Central memory CD8-positive, alpha-beta T cell (primary cell): ENCODE data around the gene DEUP1.
"Not testable (repeated sequence)": the region's sequence is repeated elsewhere in the genome, so short reads cannot be mapped to it uniquely, and the experiment has no call there.

Experiments used
- ATAC-seq: fragments of 150-1000 bp; cut with Tn5 transposase; replicated peaks from 2 replicates; pipeline ENCODE4 v1.10.0; 2022; ENCODE audit warnings: mild to moderate bottlenecking, moderate FRiP score, moderate number of reproducible peaks; ENCODE audit not compliant: poor library complexity, severe bottlenecking; ENCODE audit errors: extremely low read depth
- DNase-seq, 2 donors: peaks; one replicate each; pipeline ENCODE4 v3.0.0; 2021; ENCODE audit warnings: low spot score in 2 of 2
- H3K27ac Mint-ChIP-seq: one replicate; pipeline ENCODE4 v1.8.0; 2022; ENCODE audit warnings: low read depth, mild to moderate bottlenecking, moderate library complexity, mixed read lengths
- H3K27me3 Mint-ChIP-seq: one replicate; pipeline ENCODE4 v1.8.0; 2022; ENCODE audit warnings: mixed read lengths
- H3K36me3 Mint-ChIP-seq: one replicate; pipeline ENCODE4 v1.8.0; 2022; ENCODE audit warnings: mild to moderate bottlenecking, moderate library complexity, mixed read lengths; ENCODE audit not compliant: insufficient read depth
- H3K4me1 Mint-ChIP-seq: one replicate; pipeline ENCODE4 v1.8.0; 2022; ENCODE audit warnings: mixed read lengths
- H3K4me3 Mint-ChIP-seq: one replicate; pipeline ENCODE4 v1.8.0; 2022; ENCODE audit warnings: mild to moderate bottlenecking, moderate library complexity, mixed read lengths
- H3K9me3 Mint-ChIP-seq: one replicate; pipeline ENCODE4 v1.8.0; 2022; ENCODE audit warnings: mixed read lengths

The DEUP1 gene

DNA sequence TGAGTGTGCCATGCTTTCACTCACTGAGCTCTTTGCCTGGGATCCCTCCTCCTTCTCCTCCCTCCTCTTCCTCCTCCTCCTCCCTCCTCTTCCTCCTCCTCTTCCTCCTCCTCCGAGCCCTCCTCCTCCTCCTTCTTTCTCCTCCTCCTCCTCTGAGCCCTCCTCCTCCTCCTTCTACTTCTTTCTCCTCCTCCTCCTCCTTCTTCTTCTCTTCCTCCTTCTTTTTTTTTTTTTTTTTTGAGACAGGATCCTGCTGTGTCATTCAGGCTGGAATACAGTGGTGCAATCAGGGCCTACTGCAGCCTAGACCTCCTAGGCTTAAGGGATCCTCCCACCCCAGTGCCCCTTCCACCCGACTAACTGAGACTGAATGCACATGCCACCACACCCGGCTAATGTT is 62.3 kb downstream of the DEUP1 start:
- H3K4me1 Mint-ChIP-seq: no peaks in the 10 kb centered on the region
- no peaks in the 10 kb centered on the region for H3K27me3 Mint-ChIP-seq
- H3K36me3 Mint-ChIP-seq: peaks cover 1% of the 10 kb centered on the region
- H3K4me3 Mint-ChIP-seq: no peak overlapping the region
- H3K27ac Mint-ChIP-seq: no peak overlapping the region
- no peaks in the 10 kb centered on the region for H3K9me3 Mint-ChIP-seq
- ATAC-seq: no peak
- no peak for DNase-seq

DNA sequence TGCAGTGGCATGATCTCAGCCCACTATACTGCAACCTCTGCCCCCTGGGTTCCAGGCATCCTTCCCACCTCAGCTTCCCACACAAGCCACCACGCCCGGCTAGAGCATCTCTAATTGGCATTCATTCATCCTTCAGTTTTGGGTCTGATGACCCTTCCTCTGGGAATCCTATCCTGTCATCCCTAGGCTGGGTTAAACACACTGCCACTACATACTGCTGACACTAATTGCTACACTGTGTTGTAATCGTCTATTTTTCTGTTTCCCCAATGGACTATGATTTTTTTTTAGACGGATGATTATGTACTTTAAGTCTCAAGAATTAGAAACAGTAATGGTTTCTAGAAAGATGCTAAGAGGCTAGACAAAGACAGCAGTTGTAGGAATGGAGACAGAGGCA is 62.8 kb downstream of the DEUP1 start:
- no peak overlapping the region for H3K27ac Mint-ChIP-seq
- DNase-seq: no peak
- no peaks in the 10 kb centered on the region for H3K27me3 Mint-ChIP-seq
- no peak for ATAC-seq
- no peaks in the 10 kb centered on the region for H3K4me1 Mint-ChIP-seq
- no peaks in the 10 kb centered on the region for H3K9me3 Mint-ChIP-seq
- H3K4me3 Mint-ChIP-seq: no peak overlapping the region
- H3K36me3 Mint-ChIP-seq: peaks cover 1% of the 10 kb centered on the region

DNA sequence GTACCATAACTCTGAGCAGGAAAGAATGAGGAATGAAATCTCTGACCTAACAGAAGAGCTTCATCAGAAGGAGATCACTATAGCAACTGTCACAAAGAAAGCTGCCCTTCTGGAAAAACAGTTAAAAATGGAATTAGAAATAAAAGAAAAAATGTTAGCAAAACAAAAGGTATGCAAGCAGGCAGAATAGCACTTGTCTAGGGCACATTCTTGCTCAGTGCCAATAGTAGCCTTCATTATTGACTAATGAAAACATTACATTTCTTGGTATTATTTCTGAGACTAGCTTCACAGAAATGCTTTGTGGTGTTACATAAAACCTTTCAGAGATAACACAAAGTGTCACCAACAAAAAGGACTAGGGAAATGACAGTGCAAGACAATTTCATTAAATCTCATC is 63.9 kb downstream of the DEUP1 start:
- Mint-ChIP-seq H3K36me3 (peaks cover 1% of the 10 kb centered on the region), H3K27me3 (no peaks in the 10 kb centered on the region), H3K4me3 (no peak overlapping the region), H3K9me3 (no peaks in the 10 kb centered on the region), H3K27ac (no peak overlapping the region), H3K4me1 (no peaks in the 10 kb centered on the region)
- ATAC-seq (no peak), DNase-seq (no peak)

DNA sequence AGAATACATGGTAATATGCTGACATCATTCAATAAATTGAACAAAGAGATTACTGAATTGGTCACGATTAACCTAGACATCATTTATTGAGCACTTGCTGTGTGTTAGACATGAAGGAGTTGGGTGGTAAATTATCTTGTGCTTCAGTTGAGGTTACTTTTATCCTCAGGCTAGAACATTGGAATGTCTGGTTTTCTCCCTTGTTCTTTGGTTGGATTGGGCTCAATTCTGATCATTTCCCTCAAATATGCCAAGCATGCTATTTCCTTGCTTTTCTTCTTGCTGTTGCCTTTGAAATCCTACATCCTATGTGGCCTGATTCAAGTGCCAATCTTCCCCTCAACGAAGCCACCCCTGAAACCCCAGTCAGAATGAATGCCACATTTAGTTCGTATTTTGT is 65.8 kb downstream of the DEUP1 start:
- H3K36me3 Mint-ChIP-seq: peaks cover 1% of the 10 kb centered on the region
- no peak for DNase-seq
- no peak overlapping the region for H3K4me3 Mint-ChIP-seq
- H3K27ac Mint-ChIP-seq: no peak overlapping the region
- no peaks in the 10 kb centered on the region for H3K9me3 Mint-ChIP-seq
- H3K4me1 Mint-ChIP-seq: no peaks in the 10 kb centered on the region
- no peak for ATAC-seq
- H3K27me3 Mint-ChIP-seq: no peaks in the 10 kb centered on the region

DNA sequence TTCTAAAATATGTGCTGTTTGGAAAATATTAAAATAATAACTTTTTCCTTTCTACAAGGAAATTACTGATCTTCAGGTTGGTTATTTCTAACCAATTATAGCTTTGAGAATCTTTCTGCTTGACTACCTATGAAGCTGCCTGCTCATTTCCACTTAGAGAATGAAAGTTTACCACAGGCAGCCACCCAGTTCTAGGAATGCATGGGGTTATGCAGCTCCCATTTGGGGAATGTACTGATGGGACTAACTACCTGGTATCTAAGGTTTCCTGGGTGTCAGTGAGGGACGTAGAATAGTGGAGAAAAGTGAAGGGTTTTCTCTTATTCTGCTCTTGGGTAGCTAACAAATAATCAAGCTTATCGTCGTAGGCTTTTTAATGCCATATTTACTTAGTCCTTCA is 73.4 kb downstream of the DEUP1 start:
- H3K4me1 Mint-ChIP-seq: no peaks in the 10 kb centered on the region
- no peak overlapping the region for H3K27ac Mint-ChIP-seq
- H3K9me3 Mint-ChIP-seq: no peaks in the 10 kb centered on the region
- DNase-seq: no peak
- no peak overlapping the region for H3K4me3 Mint-ChIP-seq
- H3K36me3 Mint-ChIP-seq: peaks cover 2% of the 10 kb centered on the region
- ATAC-seq: no peak
- H3K27me3 Mint-ChIP-seq: no peaks in the 10 kb centered on the region

DNA sequence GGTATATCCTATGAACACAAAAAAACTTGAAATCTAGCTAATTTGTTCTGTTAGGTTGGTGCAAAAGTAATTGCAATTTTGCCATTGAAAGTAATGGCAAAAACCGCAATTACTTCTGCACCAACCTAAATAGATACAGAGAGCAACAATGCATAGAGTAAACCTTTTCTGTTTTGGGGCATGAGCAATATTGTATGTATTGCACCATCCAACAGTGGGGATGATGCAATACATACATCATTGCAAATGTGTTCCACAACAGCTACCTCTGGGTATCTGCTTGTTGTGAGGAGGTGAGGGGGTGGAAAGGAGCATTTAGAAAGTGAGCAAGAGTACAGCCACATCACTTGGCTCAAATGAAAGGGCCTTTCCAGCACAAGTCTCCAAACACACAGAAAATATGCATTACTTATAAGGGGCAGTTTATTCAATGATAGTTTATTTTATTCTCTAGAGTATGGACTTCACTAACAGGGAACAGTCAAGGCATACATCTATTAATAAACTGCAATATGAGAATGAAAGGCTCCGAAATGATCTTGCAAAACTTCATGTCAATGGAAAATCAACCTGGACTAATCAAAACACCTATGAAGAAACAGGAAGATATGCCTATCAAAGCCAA is 77.3 kb downstream of the DEUP1 start:
- H3K9me3 Mint-ChIP-seq: no peaks in the 10 kb centered on the region
- H3K36me3 Mint-ChIP-seq: no peaks in the 10 kb centered on the region
- ATAC-seq: no peak
- no peak overlapping the region for H3K4me3 Mint-ChIP-seq
- no peaks in the 10 kb centered on the region for H3K27me3 Mint-ChIP-seq
- no peak overlapping the region for H3K27ac Mint-ChIP-seq
- DNase-seq: no peak
- H3K4me1 Mint-ChIP-seq: no peaks in the 10 kb centered on the region

DNA sequence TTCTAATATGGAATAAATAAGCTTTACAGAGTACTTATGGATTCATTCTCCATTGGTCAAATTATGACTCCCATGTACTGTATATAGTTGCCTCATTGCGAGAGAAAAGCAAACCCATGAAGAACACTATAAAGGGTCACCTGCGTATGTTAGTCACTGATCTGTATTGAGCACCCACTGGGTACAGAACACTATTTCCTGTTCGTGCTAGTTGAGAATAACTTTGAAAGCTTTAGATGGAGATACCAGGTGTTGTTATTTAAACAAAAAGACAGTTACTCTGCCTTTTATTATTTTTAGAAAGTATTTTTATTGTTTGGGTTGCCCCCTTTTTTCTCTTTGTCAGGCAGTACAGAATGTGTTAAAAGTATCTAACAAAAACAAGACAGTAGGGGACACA is 79.9 kb downstream of the DEUP1 start:
- Mint-ChIP-seq H3K27me3 (no peaks in the 10 kb centered on the region), H3K36me3 (no peaks in the 10 kb centered on the region), H3K4me1 (no peaks in the 10 kb centered on the region), H3K9me3 (no peaks in the 10 kb centered on the region), H3K4me3 (no peak overlapping the region), H3K27ac (no peak overlapping the region)
- DNase-seq (no peak), ATAC-seq (no peak)

DNA sequence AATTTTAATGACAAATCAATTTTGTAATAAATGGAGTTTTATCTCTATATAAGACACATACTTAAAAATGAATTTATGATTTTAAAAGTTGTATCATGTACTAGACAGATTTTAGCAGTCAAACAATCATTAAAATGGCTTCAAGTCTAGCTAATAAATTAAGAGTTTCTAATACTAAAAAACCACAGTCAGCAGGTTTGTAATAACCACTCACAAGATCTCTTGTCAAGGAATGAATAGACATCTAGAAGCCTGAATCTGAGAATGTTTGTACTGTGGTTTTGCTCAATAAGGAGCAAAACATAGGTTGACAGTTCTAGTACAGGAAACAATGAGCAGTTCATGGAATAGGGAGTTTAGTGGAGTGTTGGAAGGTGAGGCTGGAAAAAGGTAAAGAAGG is 81.2 kb downstream of the DEUP1 start:
- H3K36me3 Mint-ChIP-seq: no peaks in the 10 kb centered on the region
- no peak for DNase-seq
- H3K27me3 Mint-ChIP-seq: no peaks in the 10 kb centered on the region
- ATAC-seq: no peak
- no peaks in the 10 kb centered on the region for H3K4me1 Mint-ChIP-seq
- no peak overlapping the region for H3K4me3 Mint-ChIP-seq
- H3K27ac Mint-ChIP-seq: no peak overlapping the region
- H3K9me3 Mint-ChIP-seq: no peaks in the 10 kb centered on the region

DNA sequence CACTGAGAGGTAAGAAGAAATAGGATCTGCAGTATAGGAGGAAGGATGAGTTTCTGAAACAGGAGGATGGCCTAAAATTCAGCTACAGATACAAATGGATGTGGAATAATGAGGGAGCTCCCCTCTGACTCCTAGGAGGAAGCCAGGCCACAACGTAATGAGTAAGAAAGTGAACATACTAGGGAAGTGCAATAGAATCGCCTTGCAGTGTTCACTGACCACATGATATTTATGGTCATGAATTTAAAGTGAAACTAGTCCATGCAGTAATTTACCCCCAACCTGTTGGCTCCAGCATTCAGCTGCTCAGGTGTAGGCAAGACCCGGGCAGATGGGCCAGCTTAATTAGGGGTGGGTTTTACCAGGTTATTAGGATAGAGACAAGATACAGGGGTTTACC is 101.7 kb downstream of the DEUP1 start:
- Mint-ChIP-seq H3K9me3 (no peaks in the 10 kb centered on the region), H3K4me1 (no peaks in the 10 kb centered on the region), H3K27ac (no peak overlapping the region), H3K4me3 (no peak overlapping the region), H3K27me3 (no peaks in the 10 kb centered on the region), H3K36me3 (peaks cover 2% of the 10 kb centered on the region)
- DNase-seq (no peak), ATAC-seq (no peak)

DNA sequence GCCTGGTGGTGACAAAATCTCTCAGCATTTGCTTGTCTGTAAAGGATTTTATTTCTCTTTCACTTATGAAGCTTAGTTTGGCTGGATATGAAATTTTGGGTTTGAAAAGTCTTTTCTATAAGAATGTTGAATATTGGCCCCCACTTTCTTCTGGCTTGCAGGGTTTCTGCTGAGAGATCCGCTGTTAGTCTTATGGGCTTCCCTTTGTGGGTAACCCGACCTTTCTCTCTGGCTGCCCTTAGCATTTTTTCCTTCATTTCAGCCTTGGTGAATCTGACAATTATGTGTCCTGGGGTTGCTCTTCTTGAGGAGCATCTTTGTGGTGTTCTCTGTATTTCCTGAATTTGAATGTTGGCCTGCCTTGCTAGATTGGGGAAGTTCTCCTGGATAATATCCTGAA is 112.7 kb downstream of the DEUP1 start:
- H3K27me3 Mint-ChIP-seq, H3K4me3 Mint-ChIP-seq, H3K36me3 Mint-ChIP-seq, DNase-seq, H3K27ac Mint-ChIP-seq, H3K4me1 Mint-ChIP-seq, ATAC-seq: not testable (repeated sequence)
- peaks cover 11% of the 10 kb centered on the region for H3K9me3 Mint-ChIP-seq

DNA sequence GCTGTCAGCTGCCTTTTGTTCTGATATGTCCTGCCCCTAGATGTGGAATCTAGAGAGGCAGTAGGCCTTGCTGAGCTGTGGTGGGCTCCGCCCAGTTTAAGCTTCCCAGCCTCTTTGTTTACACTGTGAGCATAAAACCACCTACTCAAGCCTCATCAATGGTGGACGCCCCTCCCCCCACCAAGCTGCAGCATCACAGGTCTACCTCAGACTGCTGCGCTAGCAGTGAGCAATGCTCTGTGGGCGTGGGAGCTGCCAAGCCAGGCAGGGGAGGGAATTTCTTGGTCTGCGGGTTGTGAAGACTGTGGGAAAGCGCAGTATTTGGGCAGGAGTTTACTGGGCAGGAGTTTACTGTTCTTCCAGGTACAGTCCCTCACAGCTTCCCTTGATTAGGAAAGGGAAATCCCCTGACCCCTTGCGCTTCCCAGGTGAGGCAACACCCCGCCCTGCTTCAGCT is 114.1 kb downstream of the DEUP1 start:
- DNase-seq: no peak
- no peak for ATAC-seq

DNA sequence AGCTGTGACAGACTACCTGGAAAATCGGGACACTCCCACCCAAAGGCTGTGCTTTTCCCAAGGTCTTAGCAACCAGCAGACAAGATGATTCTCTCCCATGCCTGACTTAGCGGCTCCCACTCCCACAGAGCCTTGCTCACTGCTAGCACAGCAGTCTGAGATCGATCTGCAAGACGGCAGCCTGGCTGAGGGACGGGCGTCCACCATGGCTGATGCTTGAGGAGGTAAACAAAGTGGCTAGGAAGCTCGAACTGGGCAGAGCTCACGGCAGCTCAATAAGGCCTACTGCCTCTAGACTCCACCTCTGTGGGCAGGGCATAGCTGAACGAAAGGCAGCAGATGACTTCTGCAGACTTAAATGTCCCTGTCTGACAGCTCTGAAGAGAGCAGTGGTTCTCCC is 127.7 kb downstream of the DEUP1 start:
- Mint-ChIP-seq H3K4me1 (no peaks in the 10 kb centered on the region), H3K9me3 (no peaks in the 10 kb centered on the region), H3K4me3 (no peak overlapping the region), H3K36me3 (no peaks in the 10 kb centered on the region), H3K27ac (no peak overlapping the region), H3K27me3 (peaks cover 23% of the 10 kb centered on the region)
- DNase-seq (no peak), ATAC-seq (no peak)

More for the DNA sequence above, 114.1 kb downstream of the DEUP1 start:
- Mint-ChIP-seq H3K9me3 (peaks cover 11% of the 10 kb centered on the region), H3K4me3 (no peak overlapping the region), H3K4me1 (no peaks in the 10 kb centered on the region), H3K27ac (no peak overlapping the region), H3K27me3 (no peaks in the 10 kb centered on the region), H3K36me3 (peaks cover 2% of the 10 kb centered on the region)

DNA sequence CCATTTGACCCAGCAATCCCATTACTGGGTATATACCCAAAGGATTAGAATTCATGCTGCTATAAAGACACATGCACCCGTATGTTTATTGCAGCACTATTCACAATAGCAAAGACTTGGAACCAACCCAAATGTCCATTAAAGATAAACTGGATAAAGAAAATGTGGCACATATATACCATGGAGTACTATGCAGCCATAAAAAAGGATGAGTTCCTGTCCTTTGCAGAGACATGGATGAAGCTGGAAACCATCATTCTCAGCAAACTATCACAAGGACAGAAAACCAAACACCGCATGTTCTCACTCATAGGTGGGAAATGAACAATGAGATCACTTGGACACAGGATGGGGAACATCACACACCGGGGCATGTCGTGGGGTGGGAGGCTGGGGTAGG is 133.1 kb downstream of the DEUP1 start:
- H3K27ac Mint-ChIP-seq, ATAC-seq, H3K27me3 Mint-ChIP-seq, DNase-seq, H3K4me1 Mint-ChIP-seq, H3K9me3 Mint-ChIP-seq, H3K36me3 Mint-ChIP-seq, H3K4me3 Mint-ChIP-seq: not testable (repeated sequence)
